ENCODE results near the gene MTMR2. TPM values are rescaled to one million over a fixed set of nuclear protein-coding genes. Genes with fewer than 3 reads are reported as not detected.

Gene MTMR2
- polyA plus RNA-seq, 3 donors, result 1.9 to 5.1 (median 2.6) TPM

GRCh38 chr11:95892492-95892891, 31.4 kb downstream of the MTMR2 start:
- H3K27me3 Mint-ChIP-seq (ENCODE audit: low read depth in 3 of 3), result no peaks in the 10 kb centered on the region
- H4K20me1 ChIP-seq (ENCODE audit: insufficient read depth, low read length), result no peaks in the 10 kb centered on the region
- peaks cover 0 to 2% of the 10 kb centered on the region in 2 donors for H3K36me3 Mint-ChIP-seq
- H3K4me3 Mint-ChIP-seq, result no peak overlapping the region
- intact Hi-C loops (cut with micrococcal nuclease), result no loop called here
- TF ChIP-seq CTCF (IDR thresholded peaks at IDR 0.05), result no peak
- H3K9me3 ChIP-seq (replicated peaks in 1 of 2; ENCODE audit: control insufficient read depth in 1 of 2, insufficient read depth in 1 of 2, low read length in 2 of 2), result no peaks in the 10 kb centered on the region
- no peaks in the 10 kb centered on the region for H3K9me3 Mint-ChIP-seq
- H3K27me3 ChIP-seq (ENCODE audit: control insufficient read depth in 2 of 2, insufficient read depth in 2 of 2, low read length in 2 of 2), result no peaks in the 10 kb centered on the region
- H3K4me2 ChIP-seq (replicated peaks; ENCODE audit: extremely low read depth, low read length, poor library complexity, severe bottlenecking), result no peak overlapping the region
- H3K36me3 ChIP-seq (replicated peaks in 1 of 2; ENCODE audit: control insufficient read depth in 1 of 2, insufficient read depth in 2 of 2, low read length in 2 of 2), result peaks cover 0 to 2% of the 10 kb centered on the region in 2 donors
- DNase-seq, result no peak
- peaks cover 4% of the 10 kb centered on the region for H3K4me1 Mint-ChIP-seq
- H3K4me1 ChIP-seq (ENCODE audit: control insufficient read depth in 1 of 2, insufficient read depth in 2 of 2, low read length in 2 of 2), result no peaks in the 10 kb centered on the region
- no peak overlapping the region for H3K9ac ChIP-seq (ENCODE audit: insufficient read depth, low read length, poor library complexity, severe bottlenecking)
- H3K79me2 ChIP-seq (ENCODE audit: insufficient read depth, low read length), result peaks cover 2% of the 10 kb centered on the region
- H3K4me3 ChIP-seq (replicated peaks in 1 of 3; ENCODE audit: low read depth in 2 of 3, low read length in 3 of 3), result no peak overlapping the region
- no peak overlapping the region for H3K27ac Mint-ChIP-seq
- no peak overlapping the region for H2AFZ ChIP-seq (ENCODE audit: insufficient read depth, low read depth, low read length, poor library complexity, severe bottlenecking)
- 94% methylated on average over 2 of the region's 2 CpGs for WGBS (ENCODE audit: insufficient coverage)
- H3K27ac ChIP-seq (ENCODE audit: low read depth in 1 of 2, low read length in 2 of 2), result no peak overlapping the region

GRCh38 chr11:95891423-95892170, 32.3 kb downstream of the MTMR2 start:
- Histone ChIP-seq H3K9ac (ENCODE audit: insufficient read depth, low read length, poor library complexity, severe bottlenecking) (no peak overlapping the region), H3K4me3 (replicated peaks in 1 of 3; ENCODE audit: low read depth in 2 of 3, low read length in 3 of 3) (no peak overlapping the region), H3K4me1 (ENCODE audit: control insufficient read depth in 1 of 2, insufficient read depth in 2 of 2, low read length in 2 of 2) (no peaks in the 10 kb centered on the region), H2AFZ (ENCODE audit: insufficient read depth, low read depth, low read length, poor library complexity, severe bottlenecking) (no peak overlapping the region), H3K27me3 (ENCODE audit: control insufficient read depth in 2 of 2, insufficient read depth in 2 of 2, low read length in 2 of 2) (no peaks in the 10 kb centered on the region), H3K4me2 (replicated peaks; ENCODE audit: extremely low read depth, low read length, poor library complexity, severe bottlenecking) (no peak overlapping the region), H3K27ac (ENCODE audit: low read depth in 1 of 2, low read length in 2 of 2) (no peak overlapping the region), H3K36me3 (replicated peaks in 1 of 2; ENCODE audit: control insufficient read depth in 1 of 2, insufficient read depth in 2 of 2, low read length in 2 of 2) (peaks cover 0 to 10% of the 10 kb centered on the region in 2 donors), H3K79me2 (ENCODE audit: insufficient read depth, low read length) (peaks cover 2% of the 10 kb centered on the region), H3K9me3 (replicated peaks in 1 of 2; ENCODE audit: control insufficient read depth in 1 of 2, insufficient read depth in 1 of 2, low read length in 2 of 2) (no peaks in the 10 kb centered on the region), H4K20me1 (ENCODE audit: insufficient read depth, low read length) (no peaks in the 10 kb centered on the region)
- Mint-ChIP-seq H3K9me3 (no peaks in the 10 kb centered on the region), H3K4me3 (no peak overlapping the region), H3K27me3 (ENCODE audit: low read depth in 3 of 3) (no peaks in the 10 kb centered on the region), H3K36me3 (peaks cover 3 to 7% of the 10 kb centered on the region in 2 donors), H3K4me1 (peaks cover 4% of the 10 kb centered on the region), H3K27ac (no peak overlapping the region)
- no peak for TF ChIP-seq CTCF (IDR thresholded peaks at IDR 0.05)
- WGBS (ENCODE audit: insufficient coverage), result 80% methylated on average over 1 of the region's 4 CpGs
- DNase-seq, result no peak
- intact Hi-C loops (cut with micrococcal nuclease), result no loop called here

Measured in CD14-positive monocyte (primary cell).